Measurements from ENCODE around the gene PAX8. TPM values are rescaled to one million over a fixed set of nuclear protein-coding genes. Genes with fewer than 3 reads are reported as not detected.

The PAX8 gene
- total RNA-seq, 3 donors from 2014 or later: 0.73 to 1.1 (median 0.98) TPM

DNA sequence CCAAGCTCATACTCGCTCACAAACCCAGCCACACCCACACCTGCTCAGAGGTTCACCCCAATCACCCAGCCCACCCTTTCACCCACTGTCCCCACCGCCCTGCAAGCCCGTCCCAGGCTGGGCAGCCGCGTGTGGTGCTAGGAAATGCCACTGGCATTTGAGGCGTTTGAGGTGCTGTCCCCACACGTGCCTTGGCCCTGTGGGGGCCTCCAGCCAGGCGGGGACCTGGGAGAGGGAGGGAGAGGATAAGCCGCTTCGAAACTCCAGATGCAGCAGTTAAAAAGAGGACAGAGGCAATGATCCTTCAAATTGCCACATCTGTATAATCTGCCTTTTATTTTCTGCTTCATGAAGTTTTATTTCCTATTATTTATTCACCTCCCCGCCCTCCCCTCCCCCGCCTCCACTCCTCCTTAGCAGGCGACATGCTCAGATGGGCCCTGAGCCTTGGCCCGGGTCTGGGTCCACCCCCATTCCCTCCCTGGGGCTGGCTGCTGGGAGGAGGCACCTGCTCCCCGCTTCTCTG, 69.0 kb downstream of the PAX8 start:
- peaks cover 6% of the 10 kb centered on the region for H3K4me1 Mint-ChIP-seq (ENCODE audit: low read depth)
- no peak for DNase-seq
- H3K36me3 Mint-ChIP-seq (ENCODE audit: insufficient read depth): no peaks in the 10 kb centered on the region
- H3K27me3 Mint-ChIP-seq (ENCODE audit: low read depth): no peaks in the 10 kb centered on the region
- H3K4me3 Mint-ChIP-seq: no peak overlapping the region
- H3K9me3 Mint-ChIP-seq: no peaks in the 10 kb centered on the region
- ATAC-seq: no peak

DNA sequence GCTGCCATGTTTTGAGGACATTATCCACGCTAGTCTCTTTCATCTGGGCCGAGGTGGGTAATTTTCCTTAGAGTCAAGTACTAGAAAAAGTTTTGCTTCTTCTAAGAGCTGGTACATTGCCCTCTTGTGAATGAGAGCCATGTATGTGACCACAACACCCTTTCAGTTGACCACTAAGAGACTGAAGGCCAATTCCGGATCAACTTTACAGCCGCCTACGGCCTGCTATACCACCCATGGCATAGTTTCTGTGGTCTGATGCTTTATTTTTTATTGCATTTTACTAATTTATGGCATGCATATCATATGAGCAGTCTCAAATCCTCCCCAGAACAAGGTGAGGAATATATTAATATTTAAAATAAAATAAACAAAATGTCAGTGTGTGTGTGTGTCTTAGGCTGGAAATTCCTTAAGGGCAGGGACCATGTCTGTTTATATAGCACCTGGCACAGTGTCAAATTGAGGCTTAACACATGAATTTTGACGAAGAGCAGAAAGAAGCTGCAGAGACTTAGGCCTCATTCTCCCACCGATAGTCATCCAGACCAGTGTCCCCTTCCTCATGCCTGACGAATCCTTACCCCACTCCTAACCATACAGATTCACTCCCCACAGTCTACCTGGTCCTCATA, 69.6 kb downstream of the PAX8 start:
- DNase-seq (no peak), ATAC-seq (no peak)
- no peak overlapping the region for H3K4me3 Mint-ChIP-seq
- no peaks in the 10 kb centered on the region for H3K36me3 Mint-ChIP-seq (ENCODE audit: insufficient read depth)
- peaks cover 11% of the 10 kb centered on the region for H3K4me1 Mint-ChIP-seq (ENCODE audit: low read depth)
- H3K27me3 Mint-ChIP-seq (ENCODE audit: low read depth): no peaks in the 10 kb centered on the region
- H3K9me3 Mint-ChIP-seq: no peaks in the 10 kb centered on the region

DNA sequence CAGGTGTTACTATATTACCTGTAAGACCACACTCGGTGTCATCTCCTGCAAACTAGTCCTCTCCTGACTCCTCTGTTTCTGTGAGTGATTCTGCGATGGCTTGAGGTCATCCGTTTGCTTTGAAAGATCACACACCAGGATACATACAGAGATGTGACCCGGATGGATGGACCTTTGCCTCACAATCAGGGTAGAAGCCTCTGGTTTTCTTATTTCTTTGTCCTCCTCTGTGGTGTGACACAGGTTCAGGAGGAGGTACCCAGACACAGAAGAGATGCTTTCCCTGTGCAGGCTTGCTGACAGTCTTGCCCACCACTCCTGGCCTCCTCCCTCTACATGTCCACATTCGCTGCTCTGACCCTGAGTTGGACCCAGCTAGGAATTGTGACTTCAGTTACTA, 70.3 kb downstream of the PAX8 start:
- ATAC-seq (no peak), DNase-seq (no peak)
- Mint-ChIP-seq H3K36me3 (ENCODE audit: insufficient read depth) (peaks cover 2% of the 10 kb centered on the region), H3K4me3 (no peak overlapping the region), H3K9me3 (no peaks in the 10 kb centered on the region), H3K27me3 (ENCODE audit: low read depth) (no peaks in the 10 kb centered on the region), H3K4me1 (ENCODE audit: low read depth) (peaks cover 15% of the 10 kb centered on the region)

DNA sequence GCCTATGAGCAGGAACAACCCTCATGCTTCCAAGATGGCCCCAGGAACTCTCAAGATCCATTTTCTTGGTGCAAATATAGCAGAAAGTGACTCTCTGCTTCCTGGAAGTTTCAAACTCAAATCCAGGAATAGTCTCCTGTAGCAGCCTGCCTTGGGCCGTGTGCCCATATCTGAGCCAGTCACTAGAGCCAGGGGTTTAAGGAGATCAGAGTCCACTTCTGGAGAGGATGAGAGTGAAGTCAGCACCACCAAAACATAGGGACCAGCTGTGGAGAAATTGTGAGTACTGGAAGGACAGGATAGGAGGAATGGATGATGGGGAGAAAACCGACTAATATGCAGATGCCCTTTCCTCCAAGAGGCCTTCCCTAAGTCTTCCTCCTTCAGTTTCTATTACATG, 71.7 kb downstream of the PAX8 start:
- no peak for ATAC-seq
- Mint-ChIP-seq H3K36me3 (ENCODE audit: insufficient read depth) (peaks cover 9% of the 10 kb centered on the region), H3K4me1 (ENCODE audit: low read depth) (peaks cover 15% of the 10 kb centered on the region), H3K9me3 (no peaks in the 10 kb centered on the region), H3K4me3 (no peak overlapping the region), H3K27me3 (ENCODE audit: low read depth) (no peaks in the 10 kb centered on the region)
- no peak for DNase-seq

DNA sequence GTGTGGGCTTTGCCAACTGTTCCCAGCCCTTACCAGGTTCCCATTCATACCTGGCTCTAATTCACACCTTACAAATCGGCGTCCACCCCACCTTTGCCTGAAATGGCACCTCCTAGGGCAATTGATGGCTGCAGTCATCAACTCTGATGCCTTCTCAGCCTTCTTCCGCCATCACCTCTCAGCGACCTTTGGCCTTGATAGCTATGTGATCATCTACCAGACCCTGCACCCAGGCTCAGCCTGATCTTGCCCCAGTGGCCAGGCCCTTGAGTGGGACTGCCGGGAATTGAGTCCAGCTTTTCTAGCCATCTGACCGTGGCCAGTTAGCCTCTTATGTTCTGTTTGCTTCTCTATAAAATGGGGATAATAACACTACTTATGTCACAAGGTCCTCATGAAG, 72.5 kb downstream of the PAX8 start:
- Mint-ChIP-seq H3K4me1 (ENCODE audit: low read depth) (peaks cover 15% of the 10 kb centered on the region), H3K27me3 (ENCODE audit: low read depth) (no peaks in the 10 kb centered on the region), H3K36me3 (ENCODE audit: insufficient read depth) (peaks cover 9% of the 10 kb centered on the region), H3K4me3 (no peak overlapping the region), H3K9me3 (no peaks in the 10 kb centered on the region)
- DNase-seq (no peak), ATAC-seq (no peak)

DNA sequence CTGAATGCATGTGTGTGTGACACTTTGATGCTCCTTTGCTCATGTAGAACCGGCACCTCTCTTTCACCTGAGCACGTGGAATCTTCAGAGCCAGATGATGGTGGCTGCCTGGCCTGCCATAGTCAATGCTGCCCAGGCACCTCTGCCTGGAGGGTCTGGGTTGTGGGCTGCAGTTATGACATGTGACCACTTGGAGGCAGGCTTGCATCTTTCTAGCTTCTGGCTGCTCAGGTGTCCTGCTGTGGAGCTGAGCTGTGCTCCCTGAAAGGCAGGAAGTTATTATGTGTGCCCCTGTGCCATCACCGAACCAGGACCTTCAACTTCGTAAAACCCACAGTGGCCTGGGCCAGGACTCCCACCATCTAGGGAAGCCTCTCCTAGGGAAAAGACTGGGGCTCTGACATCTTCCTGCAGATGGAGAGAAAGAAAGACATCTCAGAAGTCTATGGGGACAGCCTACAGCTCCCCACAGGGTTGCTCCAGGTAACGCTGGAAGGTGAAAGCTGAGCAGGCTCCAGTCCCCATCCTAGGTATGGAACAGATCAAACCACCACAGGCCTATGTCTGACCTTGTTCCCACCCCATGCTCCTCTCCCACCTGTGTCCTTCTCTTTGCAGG, 74.7 kb downstream of the PAX8 start:
- Mint-ChIP-seq H3K36me3 (ENCODE audit: insufficient read depth) (peaks cover 13% of the 10 kb centered on the region), H3K9me3 (no peaks in the 10 kb centered on the region), H3K27me3 (ENCODE audit: low read depth) (no peaks in the 10 kb centered on the region), H3K4me1 (ENCODE audit: low read depth) (peaks cover 16% of the 10 kb centered on the region), H3K4me3 (no peak overlapping the region)
- peak; percentile 75 to 82 for ATAC-seq
- peak; percentile 72 for DNase-seq

DNA sequence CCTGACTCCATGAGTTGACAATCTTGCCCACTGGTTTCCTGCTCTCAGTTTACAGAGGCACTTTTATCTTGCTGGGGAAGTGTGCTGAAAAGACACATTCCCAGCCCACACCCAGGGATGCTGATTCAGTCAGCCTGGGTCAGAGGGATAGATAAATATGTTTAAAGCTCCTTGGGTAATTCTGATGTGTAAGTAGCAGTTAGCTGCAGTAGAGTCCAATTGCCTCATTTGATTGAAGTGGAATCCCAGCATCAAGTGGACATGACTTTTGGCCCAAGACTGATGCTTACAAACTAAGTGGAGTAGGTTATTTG, 75.5 kb downstream of the PAX8 start:
- no peak overlapping the region for H3K4me3 Mint-ChIP-seq

DNA sequence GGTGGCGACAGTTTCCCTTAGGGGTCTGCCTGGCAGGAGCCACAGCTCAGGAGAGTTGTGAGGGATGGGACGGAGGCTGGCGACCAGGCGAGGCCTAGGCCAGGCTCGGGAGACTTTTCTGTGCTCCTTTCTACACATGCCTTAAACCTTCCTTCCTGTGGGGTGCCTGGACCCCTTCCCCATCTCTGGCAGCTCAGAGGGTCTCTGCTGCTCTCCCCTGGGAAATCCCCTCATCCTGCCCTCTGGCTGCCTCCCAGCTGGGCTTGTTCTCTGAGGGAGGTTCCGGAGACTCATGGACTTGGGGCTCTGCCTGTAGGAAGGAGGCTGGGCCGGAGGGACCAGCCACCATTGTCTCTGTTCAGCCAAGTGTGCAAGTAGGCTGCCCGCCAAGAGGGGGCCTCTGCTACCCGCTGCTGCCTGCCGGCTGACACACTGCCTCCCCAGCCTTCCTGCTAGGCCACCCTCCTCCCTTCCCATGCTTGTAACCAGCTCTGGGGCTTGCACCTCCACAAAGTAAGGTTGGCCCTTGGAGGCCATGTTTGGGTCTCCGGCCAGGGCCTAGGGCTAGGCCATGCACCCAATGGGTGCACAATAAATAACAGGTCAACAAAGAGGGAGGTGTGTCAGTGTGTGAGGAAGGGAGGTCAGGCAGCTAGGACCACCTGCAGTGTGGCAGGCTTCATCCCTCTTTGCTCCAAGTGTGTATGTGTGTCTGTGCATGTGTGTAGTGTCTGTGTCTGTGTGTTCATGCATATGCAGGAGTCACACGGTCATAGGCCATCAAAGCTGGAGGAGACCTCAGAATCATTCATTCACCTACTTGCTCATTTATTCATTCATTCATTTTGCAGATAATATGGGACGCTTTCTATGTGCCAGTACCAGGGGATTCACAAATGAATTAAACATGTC, 76.2 kb downstream of the PAX8 start:
- ATAC-seq: no peak
- Mint-ChIP-seq H3K9me3 (no peaks in the 10 kb centered on the region), H3K4me1 (ENCODE audit: low read depth) (peaks cover 16% of the 10 kb centered on the region), H3K4me3 (no peak overlapping the region), H3K27me3 (ENCODE audit: low read depth) (no peaks in the 10 kb centered on the region), H3K36me3 (ENCODE audit: insufficient read depth) (peaks cover 14% of the 10 kb centered on the region)
- no peak for DNase-seq

More for the DNA sequence above, 75.5 kb downstream of the PAX8 start:
- H3K27me3 Mint-ChIP-seq (ENCODE audit: low read depth): no peaks in the 10 kb centered on the region
- DNase-seq: no peak
- no peak for ATAC-seq
- no peaks in the 10 kb centered on the region for H3K9me3 Mint-ChIP-seq
- H3K36me3 Mint-ChIP-seq (ENCODE audit: insufficient read depth): peaks cover 13% of the 10 kb centered on the region
- peaks cover 16% of the 10 kb centered on the region for H3K4me1 Mint-ChIP-seq (ENCODE audit: low read depth)

DNA sequence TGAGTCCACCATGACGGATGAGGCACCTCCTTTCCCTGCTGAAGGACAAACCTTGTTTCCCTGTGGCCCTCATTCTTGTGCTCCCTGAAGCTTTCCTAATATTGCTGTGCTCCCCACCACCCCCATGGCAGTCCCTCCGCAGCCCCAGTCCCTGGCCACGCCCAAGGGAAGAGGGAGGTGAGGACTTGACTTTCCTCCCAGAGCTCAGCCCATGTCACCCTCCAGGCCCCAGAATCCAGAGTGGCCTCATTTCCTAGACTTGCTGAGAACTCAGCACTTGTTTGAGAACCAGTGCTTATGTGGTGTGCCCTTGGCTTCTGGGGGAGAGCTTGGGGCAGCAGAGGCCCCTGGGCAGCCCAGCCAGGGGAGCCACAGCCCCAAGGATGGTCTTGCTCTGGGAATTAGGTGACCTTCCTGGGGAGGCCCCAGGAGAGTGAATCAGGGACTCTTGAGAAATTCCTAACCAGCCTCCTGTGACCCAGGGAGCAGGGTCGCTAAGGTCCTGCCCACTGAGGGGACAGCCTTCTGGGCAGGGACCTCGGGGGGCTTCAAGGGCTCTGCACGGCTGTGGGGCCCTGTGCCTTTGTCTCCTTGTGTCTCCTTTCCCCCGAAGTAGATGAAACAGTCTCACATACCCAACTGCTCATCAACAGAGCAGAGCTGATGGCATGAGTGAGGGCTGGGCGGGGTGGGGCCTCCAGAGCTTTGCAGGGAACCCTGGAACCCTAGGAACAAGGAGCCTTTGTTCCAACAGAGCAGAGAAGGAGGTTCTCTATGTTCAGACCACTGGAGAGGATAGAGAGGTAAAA, 77.0 kb downstream of the PAX8 start:
- ATAC-seq (no peak), DNase-seq (no peak)
- H3K4me3 Mint-ChIP-seq: no peak overlapping the region
- no peaks in the 10 kb centered on the region for H3K27me3 Mint-ChIP-seq (ENCODE audit: low read depth)
- peaks cover 24% of the 10 kb centered on the region for H3K4me1 Mint-ChIP-seq (ENCODE audit: low read depth)
- peaks cover 22% of the 10 kb centered on the region for H3K36me3 Mint-ChIP-seq (ENCODE audit: insufficient read depth)
- H3K9me3 Mint-ChIP-seq: no peaks in the 10 kb centered on the region

DNA sequence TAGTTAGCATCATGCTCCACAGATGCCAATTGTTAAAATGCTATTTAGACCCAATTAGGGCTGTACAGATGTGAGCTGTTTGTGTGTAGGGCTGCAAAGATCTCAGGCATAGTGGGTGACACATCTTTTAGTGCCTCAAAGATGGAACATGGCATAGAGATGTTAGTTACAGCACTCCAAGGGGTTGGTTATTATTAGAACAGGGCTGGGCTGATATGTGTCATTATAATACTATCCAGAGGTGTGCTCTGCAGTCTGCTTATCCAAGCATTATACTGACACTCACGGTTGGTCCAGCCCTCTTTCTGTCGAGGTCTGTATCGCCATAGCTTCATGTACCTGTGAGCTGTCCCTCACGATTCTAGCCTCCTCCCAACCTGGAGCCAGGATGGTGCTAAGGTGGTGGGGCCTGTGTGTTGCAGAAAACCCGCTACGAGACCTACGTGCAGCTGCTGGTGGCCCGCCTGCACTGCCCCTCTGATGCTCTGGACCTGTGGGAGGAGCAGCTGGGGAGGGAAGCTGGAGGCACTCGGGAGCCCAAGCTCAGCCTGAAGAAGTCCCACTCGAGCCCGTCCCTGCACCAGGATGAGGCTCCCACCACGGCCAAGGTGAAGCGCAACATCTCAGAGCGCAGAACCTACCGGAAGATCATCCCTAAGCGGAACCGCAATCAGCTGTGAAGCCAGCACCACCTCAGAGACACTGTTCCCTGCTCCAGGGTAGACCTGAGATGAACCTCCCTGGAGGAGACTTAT, 77.8 kb downstream of the PAX8 start:
- Mint-ChIP-seq H3K36me3 (ENCODE audit: insufficient read depth) (peaks cover 29% of the 10 kb centered on the region), H3K4me1 (ENCODE audit: low read depth) (peaks cover 29% of the 10 kb centered on the region), H3K9me3 (no peaks in the 10 kb centered on the region), H3K27me3 (ENCODE audit: low read depth) (no peaks in the 10 kb centered on the region), H3K4me3 (no peak overlapping the region)
- no peak for DNase-seq
- no peak for ATAC-seq

DNA sequence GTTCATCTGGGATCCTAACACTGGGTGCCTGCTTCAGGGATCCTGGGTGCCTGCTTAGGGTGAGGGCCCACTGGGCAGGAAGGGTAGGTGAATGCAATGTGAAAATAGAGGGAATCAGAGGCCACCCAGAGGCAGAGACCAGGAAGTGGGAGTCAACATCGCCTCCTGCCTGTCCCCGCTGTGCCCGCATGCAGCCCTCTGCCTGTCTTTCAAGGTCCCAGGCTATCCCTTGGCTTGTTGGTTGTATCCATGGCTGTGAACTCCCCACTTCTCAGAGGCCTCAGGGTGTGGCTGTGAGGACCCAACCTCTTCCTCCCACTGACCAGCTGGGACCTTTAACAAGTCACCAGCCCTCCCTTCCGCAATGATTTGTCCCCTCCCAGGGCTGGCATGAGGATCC, 78.5 kb downstream of the PAX8 start:
- peaks cover 31% of the 10 kb centered on the region for H3K4me1 Mint-ChIP-seq (ENCODE audit: low read depth)
- H3K27me3 Mint-ChIP-seq (ENCODE audit: low read depth): no peaks in the 10 kb centered on the region
- no peaks in the 10 kb centered on the region for H3K9me3 Mint-ChIP-seq
- no peak overlapping the region for H3K4me3 Mint-ChIP-seq
- DNase-seq (no peak), ATAC-seq (no peak)
- H3K36me3 Mint-ChIP-seq (ENCODE audit: insufficient read depth): peaks cover 33% of the 10 kb centered on the region

DNA sequence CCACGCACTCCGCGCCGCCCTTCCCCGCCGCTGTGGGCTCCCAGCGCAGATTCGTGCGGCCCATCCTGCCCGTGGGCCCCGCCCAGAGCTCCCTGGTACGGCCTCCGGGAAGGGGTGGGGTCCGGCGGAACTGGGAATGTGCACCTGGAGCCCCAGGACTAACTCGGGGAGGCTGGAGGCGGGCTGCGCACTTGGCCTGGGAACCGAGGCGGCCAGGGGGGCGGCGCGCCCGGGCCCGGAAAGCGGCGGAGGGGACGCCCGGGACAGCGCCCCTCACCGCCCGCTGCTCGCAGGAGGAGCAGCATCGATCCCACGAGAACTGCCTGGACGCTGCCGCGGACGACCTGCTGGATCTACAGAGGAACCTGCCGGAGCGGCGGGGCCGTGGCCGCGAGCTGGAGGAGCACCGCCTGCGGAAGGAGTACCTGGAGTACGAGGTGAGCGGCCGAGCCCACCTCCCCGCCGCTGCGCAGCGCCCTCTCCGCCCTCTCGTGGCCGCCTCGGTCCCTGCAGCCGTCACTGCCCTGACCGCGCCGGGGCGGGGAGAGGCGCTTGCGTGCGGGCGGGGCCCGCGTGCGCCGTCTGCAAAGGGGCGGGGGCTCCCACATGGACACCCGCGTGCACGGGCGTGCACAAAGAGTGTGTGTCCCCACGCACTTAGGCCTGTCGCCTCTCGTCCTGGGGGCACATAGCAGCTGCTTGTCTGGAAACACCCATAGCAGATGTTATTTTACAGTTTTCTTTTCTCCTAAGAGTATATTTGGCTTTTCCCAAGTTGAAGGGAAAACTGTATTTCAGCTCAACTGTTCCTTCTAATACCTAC, 79.7 kb downstream of the PAX8 start:
- peak; percentile 70 for DNase-seq
- Mint-ChIP-seq H3K36me3 (ENCODE audit: insufficient read depth) (peaks cover 38% of the 10 kb centered on the region), H3K27me3 (ENCODE audit: low read depth) (no peaks in the 10 kb centered on the region), H3K4me1 (ENCODE audit: low read depth) (peaks cover 32% of the 10 kb centered on the region), H3K4me3 (no peak overlapping the region), H3K9me3 (no peaks in the 10 kb centered on the region)
- peak; percentile 84 to 90 for ATAC-seq

Measured in activated T-cell treated with anti-CD3 and anti-CD28 coated beads, Interleukin-2, amount 50 U/mL, for 4 hours (primary cell).